Calu3 (cell line): ENCODE measurements around the gene TUBB2A. TPM values are rescaled to one million over a fixed set of nuclear protein-coding genes. Genes with fewer than 3 reads are reported as not detected.
"Not testable (repeated sequence)": the region's sequence is repeated elsewhere in the genome, so short reads cannot be mapped to it uniquely, and the experiment has no call there.

ENCODE experiments used
- BruUV-seq: library from RNA; stranded (reverse); fragments of 400-500 nt; replicated peaks from 2 replicates; lab custom pipeline; 2021; lab: Mats Ljungman, UMichigan
- CTCF ChIA-PET: fragments of 300-600 bp; sonication (Branson Sonifier 250); formaldehyde crosslinking; loops from one replicate; lab custom pipeline; 2022; ENCODE audit warnings: antibody characterized with exemption; lab: Charles Lee
- DNase-seq: peaks from one replicate; pipeline ENCODE4 v3.0.0; 2022
- H3K27ac Mint-ChIP-seq: one replicate; pipeline ENCODE4 v1.8.0; 2022; ENCODE audit warnings: mixed read lengths; ENCODE audit not compliant: unreplicated experiment
- H3K27me3 Mint-ChIP-seq: one replicate; pipeline ENCODE4 v1.8.0; 2022; ENCODE audit warnings: mixed read lengths; ENCODE audit not compliant: unreplicated experiment
- H3K36me3 Mint-ChIP-seq: one replicate; pipeline ENCODE4 v1.8.0; 2022; ENCODE audit warnings: mild to moderate bottlenecking, moderate library complexity, mixed read lengths; ENCODE audit not compliant: insufficient read depth, unreplicated experiment
- H3K4me1 Mint-ChIP-seq: one replicate; pipeline ENCODE4 v1.8.0; 2022; ENCODE audit warnings: mild to moderate bottlenecking, low read depth, mixed read lengths; ENCODE audit not compliant: unreplicated experiment
- H3K4me3 Mint-ChIP-seq: one replicate; pipeline ENCODE4 v1.8.0; 2022; ENCODE audit warnings: mild to moderate bottlenecking, low read depth, moderate library complexity, mixed read lengths; ENCODE audit not compliant: unreplicated experiment
- H3K9me3 Mint-ChIP-seq: one replicate; pipeline ENCODE4 v1.8.0; 2022; ENCODE audit warnings: low read depth, mixed read lengths; ENCODE audit not compliant: unreplicated experiment
- intact Hi-C: fragments of 100-400 bp; cut with micrococcal nuclease; formaldehyde crosslinking; loops from one replicate; pipeline ENCODE4 v1.10.0; 2022; ENCODE audit not compliant: unreplicated experiment
- total RNA-seq: library from RNA; stranded (reverse); gene quantifications from 2 replicates; pipeline ENCODE4 v1.2.3, GENCODE V29; 2022
- TF ChIP-seq, protein P1 (sequence below): fragments of 200-600 bp; IDR thresholded peaks from one replicate; pipeline ENCODE4 v1.8.0; 2022; ENCODE audit warnings: antibody characterized with exemption; ENCODE audit not compliant: unreplicated experiment

The TUBB2A gene
- total RNA-seq, 1 experiment from 2014 or later: 17.6 TPM

DNA sequence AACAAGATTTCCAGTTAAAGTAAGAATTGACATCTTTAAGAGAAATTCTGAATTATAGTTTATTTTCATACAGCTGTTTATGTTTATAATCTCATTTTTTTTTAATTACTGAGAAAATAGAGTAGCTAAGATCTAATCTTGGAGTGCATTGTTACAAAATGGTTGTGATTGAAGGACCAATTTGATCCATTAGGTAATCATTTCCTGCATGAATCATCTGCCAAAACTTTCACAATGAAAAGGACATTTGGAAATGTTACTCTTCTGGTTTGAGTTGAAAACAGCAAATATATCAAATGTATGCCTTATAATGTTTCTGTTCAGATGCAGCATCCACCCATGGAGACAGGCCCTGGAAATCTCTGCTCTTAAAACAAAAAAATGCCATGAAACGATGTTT lies 19.0 kb downstream of the TUBB2A start:
- CTCF ChIA-PET: no interaction called here
- Mint-ChIP-seq H3K27ac (no peak overlapping the region), H3K4me1 (peaks cover 10% of the 10 kb centered on the region), H3K36me3 (no peaks in the 10 kb centered on the region), H3K27me3 (no peaks in the 10 kb centered on the region), H3K9me3 (no peaks in the 10 kb centered on the region), H3K4me3 (no peak overlapping the region)
- intact Hi-C loops: no loop called here
- no peak for DNase-seq
- BruUV-seq: no TSS peak
- TF ChIP-seq, protein P1, sequence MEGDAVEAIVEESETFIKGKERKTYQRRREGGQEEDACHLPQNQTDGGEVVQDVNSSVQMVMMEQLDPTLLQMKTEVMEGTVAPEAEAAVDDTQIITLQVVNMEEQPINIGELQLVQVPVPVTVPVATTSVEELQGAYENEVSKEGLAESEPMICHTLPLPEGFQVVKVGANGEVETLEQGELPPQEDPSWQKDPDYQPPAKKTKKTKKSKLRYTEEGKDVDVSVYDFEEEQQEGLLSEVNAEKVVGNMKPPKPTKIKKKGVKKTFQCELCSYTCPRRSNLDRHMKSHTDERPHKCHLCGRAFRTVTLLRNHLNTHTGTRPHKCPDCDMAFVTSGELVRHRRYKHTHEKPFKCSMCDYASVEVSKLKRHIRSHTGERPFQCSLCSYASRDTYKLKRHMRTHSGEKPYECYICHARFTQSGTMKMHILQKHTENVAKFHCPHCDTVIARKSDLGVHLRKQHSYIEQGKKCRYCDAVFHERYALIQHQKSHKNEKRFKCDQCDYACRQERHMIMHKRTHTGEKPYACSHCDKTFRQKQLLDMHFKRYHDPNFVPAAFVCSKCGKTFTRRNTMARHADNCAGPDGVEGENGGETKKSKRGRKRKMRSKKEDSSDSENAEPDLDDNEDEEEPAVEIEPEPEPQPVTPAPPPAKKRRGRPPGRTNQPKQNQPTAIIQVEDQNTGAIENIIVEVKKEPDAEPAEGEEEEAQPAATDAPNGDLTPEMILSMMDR: no peak

DNA sequence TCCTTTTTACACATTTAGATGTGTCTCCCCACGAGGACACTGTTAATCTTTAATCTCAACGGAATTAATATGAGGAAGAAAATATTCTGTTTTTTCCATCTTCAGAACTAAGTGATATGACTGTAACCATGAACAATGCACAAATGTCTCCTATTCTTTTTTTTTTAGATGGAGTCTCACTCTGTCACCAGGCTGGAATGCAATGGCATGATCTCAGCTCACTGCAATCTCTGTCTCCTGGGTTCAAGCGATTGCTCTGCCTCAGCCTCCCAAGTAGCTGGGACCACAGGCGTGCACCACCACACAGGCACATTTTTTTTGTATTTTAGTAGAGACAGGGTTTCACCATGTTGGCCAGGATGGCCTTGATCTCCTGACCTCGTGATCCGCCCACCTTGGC lies 19.5 kb downstream of the TUBB2A start:
- intact Hi-C loops, DNase-seq, H3K4me3 Mint-ChIP-seq, BruUV-seq, H3K27me3 Mint-ChIP-seq, H3K36me3 Mint-ChIP-seq, CTCF ChIA-PET, H3K9me3 Mint-ChIP-seq, H3K27ac Mint-ChIP-seq: not testable (repeated sequence)
- peaks cover 10% of the 10 kb centered on the region for H3K4me1 Mint-ChIP-seq

DNA sequence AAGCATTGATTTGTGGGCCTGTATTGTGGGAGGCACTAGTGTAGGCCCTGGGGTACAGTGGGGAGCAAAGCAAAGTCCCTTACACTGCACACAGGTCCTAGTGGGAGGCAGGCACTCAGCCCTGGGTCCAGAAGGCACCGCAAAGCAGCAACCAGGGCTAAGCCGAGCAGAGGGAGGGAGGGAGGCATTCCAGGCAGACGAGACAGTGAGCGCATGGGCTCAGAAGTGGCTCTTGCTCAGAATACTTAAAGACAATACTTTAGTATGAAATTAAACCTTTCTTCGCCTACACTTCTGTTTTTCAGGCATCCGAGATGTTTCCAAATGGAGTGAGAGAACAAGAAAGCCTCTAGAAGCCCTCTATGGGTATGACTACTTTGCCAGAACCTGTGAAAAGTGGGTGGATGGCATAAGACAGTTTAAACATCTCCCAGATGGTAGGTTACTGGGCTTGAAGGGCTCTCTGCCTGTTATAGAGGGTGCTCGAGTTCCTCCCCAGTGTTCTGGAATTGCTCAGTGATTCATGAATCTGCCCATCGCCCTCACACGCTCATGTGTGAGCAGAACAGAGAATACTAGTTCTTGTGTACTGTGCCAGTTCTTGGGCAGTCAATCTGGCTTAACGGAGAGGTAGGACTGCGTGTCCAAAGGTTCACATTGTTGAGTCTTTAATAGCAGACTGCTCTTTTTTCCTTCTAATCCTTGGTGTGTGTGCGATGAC lies 20.1 kb downstream of the TUBB2A start:
- H3K9me3 Mint-ChIP-seq: no peaks in the 10 kb centered on the region
- DNase-seq: no peak
- CTCF ChIA-PET: no interaction called here
- H3K27me3 Mint-ChIP-seq: no peaks in the 10 kb centered on the region
- H3K4me1 Mint-ChIP-seq: peaks cover 10% of the 10 kb centered on the region
- H3K27ac Mint-ChIP-seq: no peak overlapping the region
- TF ChIP-seq, protein P1: no peak
- no peaks in the 10 kb centered on the region for H3K36me3 Mint-ChIP-seq
- intact Hi-C loops: no loop called here
- H3K4me3 Mint-ChIP-seq: no peak overlapping the region
- no TSS peak for BruUV-seq

DNA sequence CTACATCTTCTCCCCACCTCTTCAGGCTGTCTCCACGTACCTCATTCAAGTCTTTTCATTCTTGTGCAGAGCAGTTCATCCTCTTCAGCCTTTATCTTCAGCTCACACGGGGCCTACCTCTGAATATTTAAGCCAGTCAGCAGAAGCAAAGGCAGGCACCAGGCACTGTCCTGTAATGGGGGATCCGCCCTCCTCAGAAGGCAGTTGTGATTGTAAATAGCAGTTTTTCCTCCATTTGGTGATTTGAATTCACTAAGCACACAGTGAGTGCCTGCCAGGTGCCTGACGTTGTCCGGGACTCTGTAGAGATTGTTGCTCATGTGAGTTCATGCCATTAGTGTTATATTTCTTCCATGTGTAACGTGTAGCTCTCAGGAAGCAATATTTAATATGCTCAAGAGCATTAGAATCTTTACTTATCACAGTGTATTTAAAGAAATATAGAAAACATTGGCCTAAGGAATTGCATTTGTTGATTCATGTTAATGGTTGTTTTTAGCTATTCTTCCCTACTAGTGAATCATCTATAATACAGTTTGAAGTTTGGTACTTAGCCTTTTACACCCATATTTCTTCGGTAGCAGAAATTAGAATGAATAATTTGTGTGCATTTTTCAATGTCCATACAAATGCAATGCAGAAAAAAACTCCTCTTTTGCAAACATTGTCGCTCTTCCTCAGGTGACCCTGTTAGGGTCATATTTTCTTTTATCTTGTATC lies 20.9 kb downstream of the TUBB2A start:
- no peak overlapping the region for H3K27ac Mint-ChIP-seq
- TF ChIP-seq, protein P1: no peak
- no peak overlapping the region for H3K4me3 Mint-ChIP-seq
- CTCF ChIA-PET: no interaction called here
- no peaks in the 10 kb centered on the region for H3K9me3 Mint-ChIP-seq
- H3K4me1 Mint-ChIP-seq: peaks cover 10% of the 10 kb centered on the region
- no peaks in the 10 kb centered on the region for H3K36me3 Mint-ChIP-seq
- intact Hi-C loops: no loop called here
- BruUV-seq: no TSS peak
- no peaks in the 10 kb centered on the region for H3K27me3 Mint-ChIP-seq
- no peak for DNase-seq
